ENCODE measurements around the gene C19orf25.
"Not testable (repeated sequence)": the region's sequence is repeated elsewhere in the genome, so short reads cannot be mapped to it uniquely, and the experiment has no call there.

C19orf25 gene

DNA sequence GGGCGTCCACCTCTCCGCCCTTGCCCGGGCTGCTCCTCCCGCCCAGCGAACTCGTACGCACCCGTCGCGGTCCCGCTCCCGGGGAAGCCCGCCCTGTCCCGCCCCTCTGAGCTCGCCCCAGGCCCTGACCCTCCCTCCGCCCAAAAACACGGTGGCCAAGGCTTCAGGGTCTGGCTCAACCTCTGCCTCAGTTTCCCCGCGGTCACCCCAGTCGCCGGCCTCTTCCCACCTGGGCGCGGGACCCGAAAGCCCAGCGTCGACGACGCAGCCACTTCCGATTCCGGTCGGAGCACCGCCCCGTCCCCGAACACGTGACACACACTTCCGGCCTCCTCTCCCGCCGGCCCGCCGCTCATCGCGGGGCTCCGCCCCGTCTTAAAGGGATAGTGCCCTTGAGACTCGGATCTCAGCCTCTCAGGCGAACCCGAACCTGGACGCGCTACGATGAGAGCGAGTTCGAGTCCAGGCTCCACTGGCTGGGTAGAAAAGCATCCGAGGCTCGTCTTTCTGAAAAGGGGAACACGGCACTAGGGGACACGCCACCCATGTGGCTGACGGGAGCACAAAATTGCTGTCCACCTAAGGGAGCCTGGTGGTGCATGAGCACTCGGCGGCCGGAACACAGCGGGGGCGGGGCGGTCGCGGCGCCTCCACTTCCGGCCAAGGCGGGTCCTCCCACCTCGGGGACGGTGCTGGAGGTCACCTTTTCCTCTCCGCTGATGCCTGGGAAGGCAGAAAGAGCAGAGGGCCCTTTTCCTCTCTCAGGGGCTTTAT is at the start of gene C19orf25:
Gene C19orf25 (minus strand): TSS at position 282 of the 774 bp plus-strand sequence. CDS start 312 bp downstream, outside the sequence.
- DNase-seq: peak; percentile 93

DNA sequence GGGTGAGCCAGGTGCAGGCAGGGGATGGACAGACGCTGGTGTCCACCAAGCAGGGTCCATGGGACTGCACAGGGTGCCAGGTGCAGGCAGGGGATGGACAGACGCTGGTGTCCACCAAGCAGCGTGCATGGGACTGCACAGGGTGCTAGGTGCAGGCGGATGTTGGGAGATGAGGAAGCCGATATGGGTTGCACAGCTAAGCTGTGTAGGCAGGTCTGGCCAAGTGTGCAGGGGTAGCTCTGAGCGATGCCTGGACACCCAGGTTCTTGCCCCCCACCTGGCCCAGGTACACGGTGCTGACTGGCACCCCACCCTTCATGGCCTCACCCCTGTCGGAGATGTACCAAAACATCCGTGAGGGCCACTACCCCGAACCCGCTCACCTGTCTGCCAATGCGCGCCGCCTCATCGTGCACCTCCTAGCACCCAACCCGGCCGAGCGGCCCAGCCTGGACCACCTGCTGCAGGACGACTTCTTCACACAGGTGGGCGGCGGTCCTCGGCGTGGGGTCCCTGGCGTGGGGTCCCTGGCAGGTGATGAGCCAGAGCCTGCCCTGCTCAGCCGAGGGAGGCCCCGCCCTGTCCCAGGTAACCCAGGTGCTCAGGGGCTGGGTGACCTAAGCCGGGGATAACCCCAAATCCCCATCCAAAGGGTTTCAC is 48.8 kb upstream of the C19orf25 start:
- no peak for DNase-seq

DNA sequence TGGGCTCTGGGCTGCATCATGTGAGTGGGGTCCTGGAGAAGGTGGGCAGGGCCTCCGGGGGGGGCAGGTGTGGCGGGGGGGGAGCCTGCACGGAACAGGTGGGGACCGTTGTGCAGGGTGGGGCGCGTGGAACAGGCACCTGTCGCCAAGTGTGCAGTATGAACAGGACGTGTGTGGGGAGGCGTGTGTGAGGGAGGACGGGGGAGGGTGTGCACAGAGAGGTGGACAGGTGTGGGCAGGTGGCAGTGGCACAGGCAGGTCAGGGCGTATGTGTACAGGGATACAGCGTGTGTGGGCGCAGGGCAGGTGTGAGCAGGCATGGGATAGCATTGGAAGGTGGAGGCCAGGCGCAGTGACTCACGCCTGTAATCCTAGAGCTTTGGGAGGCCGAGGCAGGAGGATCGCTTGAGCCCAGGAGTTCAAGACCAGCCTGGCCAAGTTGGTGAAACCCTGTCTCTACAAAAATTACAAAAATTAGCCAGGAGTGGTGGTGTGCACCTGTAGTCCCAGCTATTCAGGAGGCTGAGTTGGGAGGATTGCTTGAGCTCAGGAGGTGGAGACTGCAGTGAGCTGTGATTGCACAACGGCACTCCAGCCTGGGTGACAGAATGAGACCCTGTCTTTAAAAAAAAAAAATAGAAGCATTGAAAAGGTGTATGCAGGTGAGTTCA is 48.1 kb upstream of the C19orf25 start:
- DNase-seq: no peak

DNA sequence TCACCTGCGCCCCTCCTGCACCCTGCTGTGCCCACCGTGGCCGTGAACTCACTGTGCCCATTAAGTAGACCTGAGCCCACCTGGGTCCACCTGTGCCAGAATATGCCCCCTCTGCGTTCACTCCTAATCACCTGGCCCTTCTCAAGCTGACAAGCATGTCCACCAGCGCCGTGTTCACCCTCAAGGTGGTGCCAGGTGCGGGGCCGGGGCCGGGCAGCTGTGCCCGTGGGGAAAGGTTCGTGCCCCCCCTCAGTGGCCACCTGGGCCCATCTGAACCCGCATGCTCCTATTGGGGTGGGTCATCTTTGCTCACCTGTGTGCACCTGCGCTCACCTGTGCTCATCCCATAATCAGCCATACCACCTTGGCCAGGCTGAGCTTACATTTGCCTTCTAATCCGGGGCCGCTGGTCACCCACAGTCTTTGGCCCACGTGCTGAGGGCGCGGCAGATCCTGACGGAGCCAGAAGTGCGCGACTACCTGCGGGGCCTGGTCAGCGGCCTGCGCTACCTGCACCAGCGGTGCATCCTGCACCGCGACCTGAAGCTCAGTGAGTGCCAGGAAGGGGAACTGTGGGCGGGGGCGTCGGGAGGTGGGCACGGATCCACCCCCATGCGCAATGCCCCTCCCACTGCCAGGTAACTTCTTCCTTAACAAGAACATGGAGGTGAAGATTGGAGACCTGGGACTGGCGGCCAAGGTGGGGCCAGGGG is 47.2 kb upstream of the C19orf25 start:
- DNase-seq: no peak

DNA sequence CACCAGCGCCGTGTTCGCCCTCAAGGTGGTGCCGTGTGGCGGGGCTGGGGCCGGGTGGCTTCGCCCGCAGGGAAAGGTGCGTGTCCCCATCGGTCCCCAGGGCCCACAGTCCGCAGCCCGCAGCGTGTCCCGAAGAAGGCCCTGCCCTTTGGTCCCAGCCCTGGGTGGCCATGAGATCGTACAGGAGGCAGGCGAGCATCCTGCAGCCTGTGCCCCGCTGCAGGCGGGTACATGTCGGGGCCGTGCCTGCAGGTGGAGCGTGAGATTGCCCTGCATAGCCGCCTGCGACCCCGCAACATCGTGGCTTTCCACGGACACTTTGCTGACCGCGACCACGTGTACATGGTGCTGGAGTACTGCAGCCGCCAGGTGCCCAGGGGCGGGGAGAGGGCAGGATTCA is 46.3 kb upstream of the C19orf25 start:
- DNase-seq: no peak

DNA sequence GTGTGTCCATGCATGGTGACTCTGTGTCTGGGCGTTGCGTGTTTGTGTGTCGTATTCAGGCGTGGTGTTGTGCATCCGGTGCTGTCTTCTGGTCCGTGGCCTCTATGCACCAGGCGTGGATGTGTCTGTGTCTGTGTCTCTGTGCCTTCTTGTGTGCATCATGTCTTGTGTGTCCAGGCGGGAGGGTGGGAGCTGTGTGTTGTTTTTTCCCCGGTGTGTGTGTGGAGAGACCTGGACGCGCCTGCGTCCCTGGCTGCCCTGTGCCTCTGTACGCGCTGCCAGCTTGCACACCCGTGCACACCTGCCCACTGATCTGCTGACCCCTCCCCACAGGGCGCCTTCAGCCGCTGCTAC is 45.9 kb upstream of the C19orf25 start:
- no peak for DNase-seq

DNA sequence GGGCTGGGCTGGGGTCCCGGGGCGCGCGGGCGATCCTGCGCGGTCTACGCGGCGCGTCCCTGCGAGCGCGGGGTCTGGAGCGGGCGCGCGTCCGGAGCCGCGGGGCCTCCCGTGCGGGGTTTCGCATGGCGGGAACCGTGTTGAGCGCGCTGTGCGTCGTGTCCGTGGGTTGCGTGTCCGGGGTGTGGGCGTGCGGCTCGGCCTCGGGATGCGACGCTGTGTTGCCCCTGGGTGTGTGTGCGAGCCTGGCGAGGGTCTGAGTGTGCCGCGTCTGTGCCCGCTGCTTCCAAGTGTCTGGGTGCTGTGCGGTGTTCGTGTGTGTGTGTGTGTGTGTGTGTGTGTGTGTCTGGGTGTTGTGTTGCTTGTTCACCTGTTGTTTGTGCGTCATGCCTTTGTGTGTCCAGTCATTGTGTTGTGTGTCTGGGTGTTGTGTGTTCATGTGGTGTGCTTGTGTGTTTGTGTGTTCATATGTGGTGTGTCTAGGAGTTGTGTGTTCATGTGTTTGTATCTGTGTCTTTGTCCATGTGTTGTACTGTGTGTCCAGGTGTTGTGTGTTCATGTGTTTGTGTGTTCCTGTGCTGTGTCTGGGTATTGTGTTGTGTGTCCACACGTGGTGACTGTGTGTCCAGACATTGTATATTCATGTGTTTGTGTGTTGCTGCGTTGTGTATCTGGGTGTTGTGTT is 45.4 kb upstream of the C19orf25 start:
- no peak for DNase-seq

DNA sequence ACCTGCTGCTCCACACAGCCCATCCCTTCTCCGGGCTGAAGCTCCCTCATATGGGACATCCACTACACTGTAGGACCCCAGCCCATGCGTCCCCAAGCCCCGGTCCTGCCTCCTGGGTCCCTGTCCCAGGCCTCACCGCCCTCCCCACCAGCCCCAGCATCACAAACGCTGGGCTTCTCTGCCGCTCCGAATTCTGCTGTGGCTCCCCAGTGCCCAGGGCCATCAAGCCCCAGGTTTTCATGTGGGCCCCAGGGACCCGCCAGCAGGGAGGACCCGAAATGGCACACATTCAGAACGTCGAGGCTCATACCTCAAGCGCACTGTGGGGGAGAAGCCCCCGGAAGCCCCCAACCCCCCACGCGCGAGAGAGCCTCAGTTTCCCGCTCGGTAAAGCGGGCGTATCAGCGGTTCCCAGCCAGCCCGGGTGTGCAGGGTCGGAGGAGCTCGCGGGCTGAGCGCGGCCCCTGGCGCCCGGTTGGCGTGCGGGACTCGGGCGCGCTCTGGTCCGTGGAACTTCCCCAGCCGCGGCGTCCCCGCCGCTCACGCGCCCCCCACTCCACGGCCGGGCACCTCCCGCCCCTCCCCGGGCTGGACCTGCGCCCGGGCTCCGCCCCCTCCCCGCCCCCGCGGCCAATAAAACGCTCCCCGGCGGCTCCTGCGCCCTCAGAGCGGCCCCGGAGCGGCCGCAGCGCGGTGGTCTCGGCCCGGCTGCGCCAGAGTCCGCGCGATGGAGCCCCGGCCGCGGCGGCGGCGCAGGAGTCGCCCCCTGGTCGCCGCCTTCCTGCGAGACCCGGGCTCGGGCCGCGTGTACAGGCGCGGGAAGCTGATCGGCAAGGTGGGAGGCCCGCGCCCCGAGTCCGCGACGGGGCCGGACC is 44.6 kb upstream of the C19orf25 start, which contains the start of gene PLK5:
Gene PLK5 (plus strand): TSS at position 666 of the 875 bp plus-strand sequence. CDS start 2,920 bp downstream, outside the sequence.
- no peak for DNase-seq

DNA sequence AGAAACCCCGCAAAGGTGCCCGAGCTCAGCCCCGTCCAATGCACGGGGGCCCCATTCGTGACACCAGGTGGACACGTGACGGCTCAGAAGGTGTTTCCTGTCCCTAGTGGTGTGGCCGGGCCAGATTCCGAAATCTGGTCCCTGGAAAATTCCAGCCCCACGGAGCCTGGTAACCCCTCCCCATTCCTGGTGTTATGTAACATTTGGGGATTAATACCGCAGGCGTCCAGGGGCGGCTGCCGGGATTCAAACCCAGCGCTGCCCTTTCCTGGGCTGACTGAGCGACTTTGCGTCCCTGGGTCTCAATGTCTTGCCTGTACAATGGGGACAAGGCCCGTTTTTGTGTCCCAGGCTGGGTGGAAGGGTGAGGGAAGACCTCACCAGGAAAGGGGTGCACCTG is 43.8 kb upstream of the C19orf25 start:
- no peak for DNase-seq

DNA sequence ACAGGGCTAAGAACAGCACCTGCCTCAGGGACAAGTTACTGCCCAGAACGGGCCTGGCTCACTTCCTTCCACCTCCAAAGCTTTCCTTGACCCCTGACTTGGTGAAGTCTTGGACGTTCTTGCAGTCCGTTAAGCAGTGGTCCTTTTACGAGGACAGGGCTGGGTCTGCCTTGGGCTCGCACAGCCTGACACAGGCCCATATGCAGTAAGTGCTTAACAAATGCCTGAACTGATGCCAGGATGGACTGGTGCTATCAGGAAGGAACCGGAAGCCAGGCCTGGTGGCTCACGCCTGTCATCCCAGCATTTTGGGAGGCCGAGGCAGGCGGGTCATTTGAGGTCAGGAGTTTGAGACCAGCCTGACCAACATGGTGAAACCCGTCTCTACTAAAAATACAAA is 43.0 kb upstream of the C19orf25 start:
- no peak for DNase-seq

DNA sequence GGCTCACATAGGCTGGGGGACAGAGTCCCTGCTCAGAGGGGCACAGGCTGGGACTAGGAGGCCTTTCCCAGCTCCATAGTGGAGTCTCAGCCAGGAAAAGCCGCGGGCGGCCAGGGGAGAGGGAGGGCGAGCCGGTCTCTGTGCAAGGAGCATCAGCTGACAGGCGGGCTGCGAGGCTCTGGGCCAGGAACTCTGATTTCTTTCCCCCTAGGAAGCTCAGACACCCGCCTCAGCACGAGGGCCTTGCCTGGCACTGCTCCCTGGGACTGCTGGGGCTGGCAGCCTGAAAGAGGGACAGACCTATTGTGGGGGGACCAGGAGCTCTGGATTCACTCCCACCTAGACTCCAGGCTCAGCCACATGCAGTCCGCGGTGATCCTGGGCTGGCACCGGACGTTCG is 42.6 kb upstream of the C19orf25 start:
- DNase-seq: no peak

DNA sequence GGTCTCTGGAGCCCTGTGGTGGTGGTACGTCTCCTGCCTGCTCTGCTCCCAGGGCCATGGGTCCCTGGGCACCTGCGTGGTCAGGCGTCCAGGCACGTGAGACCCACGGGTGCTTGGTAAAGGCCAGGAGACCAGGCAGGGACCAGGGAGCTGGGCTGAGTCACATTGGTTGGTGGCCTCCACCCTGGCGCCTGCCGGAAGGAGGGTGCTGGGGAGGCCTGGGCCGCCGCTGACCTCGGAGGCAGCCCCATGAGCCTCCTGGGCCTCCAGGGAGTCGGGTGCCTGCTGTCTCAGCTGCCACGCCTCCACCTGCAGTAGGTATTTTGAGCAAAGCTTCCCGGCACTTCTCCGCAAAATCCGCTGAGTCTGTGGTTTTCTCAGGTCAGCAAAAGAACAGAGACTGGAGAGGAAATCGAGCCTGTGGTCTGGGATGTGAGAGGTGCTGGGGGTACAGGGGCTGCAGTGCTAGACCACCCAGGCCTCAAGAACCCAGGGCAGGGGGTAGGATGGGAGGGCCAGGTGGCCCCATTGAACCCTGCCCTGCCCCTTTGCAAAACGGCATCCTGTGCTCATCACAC is 41.3 kb upstream of the C19orf25 start:
- no peak for DNase-seq

DNA sequence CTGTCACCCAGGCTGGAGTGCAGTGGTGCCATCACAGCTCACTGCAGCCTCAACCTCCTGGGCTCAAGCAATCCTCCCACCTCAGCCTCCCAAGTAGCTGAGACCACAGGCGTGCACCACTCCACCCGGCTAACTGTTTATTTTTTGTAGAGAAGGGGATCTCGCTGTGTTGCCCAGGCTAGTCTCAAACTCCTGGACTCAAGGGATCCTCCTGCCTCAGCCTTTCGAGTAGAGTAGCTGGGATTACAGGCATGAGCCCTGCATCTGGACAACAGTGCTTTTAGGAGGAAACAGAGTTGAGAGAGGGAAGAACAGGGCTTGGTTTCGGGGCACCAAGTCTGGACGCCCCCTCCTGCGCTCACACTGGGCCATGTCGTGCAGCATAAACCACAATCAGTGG is 40.8 kb upstream of the C19orf25 start:
- not testable (repeated sequence) for DNase-seq

DNA sequence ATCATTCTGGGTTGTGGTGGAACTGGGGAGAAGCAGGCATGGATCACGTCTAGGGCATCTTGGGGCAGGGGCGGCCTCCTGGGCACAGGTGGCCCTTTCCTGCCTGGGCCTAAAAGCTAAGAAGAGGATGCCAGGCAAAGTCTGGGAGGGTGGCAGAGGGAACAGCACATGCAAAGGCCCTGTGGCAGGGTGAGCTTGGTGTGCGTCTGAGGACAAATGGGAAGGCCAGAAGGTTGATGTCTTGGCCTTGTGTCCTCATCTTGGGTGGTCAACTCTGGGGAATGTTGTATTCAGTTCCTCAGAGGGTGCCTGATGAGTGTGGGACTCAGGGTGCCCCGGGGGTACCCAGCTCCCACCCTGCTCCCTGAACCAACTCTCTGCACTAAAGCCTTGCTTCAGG is 39.5 kb upstream of the C19orf25 start:
- no peak for DNase-seq

DNA sequence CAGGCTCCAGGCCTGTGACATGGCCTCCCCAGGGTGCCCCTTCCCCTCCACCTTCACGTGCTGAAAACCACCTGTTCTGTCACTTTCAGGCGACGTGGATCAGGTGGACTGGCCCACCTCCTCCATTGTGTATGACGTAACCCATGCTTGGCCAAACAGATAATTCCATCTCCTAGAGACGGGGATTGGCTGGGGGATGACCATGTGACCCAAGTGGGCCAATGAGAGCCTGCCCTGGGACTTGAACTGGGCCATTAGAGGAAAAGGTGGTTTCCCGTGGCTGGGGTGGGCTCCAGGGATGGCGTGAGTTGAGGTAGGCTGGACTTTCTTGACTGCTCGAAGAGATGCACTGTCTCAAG is 37.4 kb upstream of the C19orf25 start:
- no peak for DNase-seq

DNA sequence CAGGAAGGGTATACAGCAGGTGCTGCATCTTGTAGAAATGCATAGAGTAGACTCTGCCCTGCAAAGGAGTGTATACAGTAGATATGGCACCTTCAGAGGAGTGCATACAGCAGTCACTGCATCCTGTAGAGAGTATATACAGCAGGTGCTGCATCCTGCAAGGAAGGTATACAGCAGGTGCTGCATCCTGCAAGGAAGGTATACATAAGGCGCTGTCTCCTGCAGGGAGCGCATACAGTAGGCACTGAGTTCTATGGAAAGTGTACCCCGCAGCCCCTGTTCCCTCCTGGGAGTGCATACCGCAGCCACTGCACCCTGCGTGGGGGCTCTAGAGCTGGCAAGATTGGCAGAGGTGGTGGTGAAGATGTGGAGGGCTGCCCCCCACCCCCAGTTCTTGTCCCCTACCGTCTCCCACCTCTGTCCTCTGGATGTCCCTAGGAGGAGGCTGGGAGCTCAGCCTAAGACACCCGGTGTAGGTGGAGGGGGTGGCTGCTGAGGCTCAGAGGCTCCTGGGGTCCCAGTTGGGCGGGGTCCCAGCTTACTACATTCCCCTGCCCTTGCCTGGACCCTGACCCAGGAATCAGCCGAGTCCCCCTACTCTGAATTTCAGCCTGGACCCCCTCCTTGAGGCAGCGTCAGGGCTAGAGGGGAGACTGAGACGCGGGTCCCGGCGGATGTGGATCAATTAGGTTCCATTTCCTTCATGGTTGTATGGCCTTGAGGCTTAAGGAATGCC is 36.1 kb upstream of the C19orf25 start:
- DNase-seq: no peak

DNA sequence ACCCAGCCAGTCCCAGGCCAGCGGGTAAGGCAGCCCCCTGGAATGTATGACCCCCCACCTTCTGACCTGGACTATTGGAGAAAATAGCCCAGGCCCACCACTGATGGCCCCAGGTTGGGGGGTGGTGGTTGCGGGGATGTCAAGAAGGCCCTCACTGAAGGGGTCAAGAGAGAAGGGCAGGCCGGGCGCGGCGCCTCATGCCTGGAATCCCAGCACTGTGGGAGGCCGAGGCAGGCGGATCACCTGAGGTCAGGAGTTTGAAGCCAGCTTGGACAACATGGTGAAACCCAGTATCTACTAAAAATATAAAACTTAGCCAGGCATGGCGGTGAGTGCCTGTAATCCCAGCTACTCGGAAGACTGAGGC is 35.3 kb upstream of the C19orf25 start:
- no peak for DNase-seq

DNA sequence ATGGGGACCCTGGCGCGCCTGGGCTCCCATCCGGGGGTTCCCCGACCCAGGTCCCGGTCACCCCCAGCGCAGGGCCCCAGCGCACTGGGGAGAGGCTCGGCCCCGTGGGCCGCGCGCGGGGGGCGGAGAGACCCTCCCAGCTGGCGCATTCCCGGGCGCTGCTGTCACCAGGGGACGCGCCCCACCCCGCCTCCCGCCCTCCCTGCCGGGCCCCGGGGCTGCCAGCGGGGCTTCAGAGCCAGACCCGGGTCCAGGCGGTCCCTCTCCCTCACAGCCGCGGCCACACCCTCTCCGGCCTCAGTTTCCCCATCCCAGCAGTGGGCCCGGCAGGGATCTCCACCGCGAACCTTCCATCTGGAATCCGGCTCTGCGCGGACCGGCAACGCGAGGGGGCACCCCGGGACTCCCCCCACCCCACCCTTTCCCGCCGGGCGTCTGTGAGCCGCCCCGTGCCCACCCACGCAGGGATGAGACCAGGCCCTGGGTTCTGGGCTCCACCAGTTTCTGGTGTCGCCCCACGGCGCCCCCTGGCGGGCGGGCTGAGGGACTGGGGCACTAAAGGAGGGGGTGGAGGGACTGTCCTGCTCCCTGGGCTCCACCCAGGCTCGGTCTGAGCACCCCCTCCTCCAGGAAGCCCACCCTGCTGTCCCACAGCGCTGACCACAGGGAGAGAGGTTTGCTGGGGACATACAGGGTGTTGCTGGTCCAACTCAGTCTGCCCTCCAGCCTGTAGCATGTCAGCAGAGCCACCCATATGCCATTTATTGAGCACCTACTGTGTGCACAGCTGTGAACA is 34.7 kb upstream of the C19orf25 start:
- DNase-seq: no peak

DNA sequence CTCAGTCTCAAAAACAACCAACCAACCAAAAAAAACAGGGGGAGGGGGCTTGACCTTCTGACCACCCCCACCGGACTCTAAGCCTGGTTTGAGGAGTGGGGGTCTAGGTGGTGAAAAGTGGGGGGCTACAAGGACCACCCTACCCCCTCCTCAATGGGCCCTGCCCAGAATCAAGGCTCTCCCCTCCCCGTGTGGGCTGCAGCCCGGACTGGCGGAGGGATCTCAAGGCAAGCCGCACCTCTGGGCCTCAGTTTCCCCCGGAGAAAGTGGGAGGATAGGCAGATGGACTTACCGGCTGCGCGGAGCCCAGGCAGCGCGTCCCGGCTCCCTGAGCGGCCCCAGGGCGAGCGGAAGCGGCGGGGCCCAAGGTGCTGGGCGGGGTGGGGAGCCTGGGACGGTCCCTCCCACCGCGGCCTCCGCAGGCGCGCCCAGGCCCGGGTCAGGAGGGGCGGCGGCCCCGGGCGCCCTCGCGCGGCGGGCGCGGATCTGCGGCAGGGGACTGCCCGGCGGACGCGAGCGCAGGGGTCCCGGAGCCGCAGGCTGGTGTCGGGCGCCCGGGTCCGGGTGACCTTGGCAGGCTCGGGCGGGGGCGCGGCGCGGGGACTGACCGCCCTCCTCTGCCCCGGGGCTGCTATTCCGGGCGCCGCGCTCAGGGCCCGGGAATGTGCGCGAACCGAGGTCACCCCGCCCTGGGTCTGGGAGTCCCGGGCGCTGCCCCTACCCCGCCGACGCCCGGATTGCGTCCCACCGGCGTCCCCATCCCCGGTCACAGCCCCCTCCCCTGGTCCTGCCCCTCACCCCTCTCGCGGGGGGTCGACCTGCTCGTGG is 33.9 kb upstream of the C19orf25 start, which contains the start of gene ADAMTSL5:
Gene ADAMTSL5 (minus strand): TSS at position 349 of the 828 bp plus-strand sequence. CDS start 2,076 bp downstream, outside the sequence.
- DNase-seq: no peak

All from NCI-H2171 (cell line).